Prostate gland (tissue), 2 donors: Measurements from ENCODE around the gene SULF2.

ENCODE experiments used
- POLR2A ChIP-seq: fragments of 450-650 bp; IDR thresholded peaks from one replicate; pipeline ENCODE4 v1.6.1; 2016; ENCODE audit warnings: antibody characterized with exemption, mild to moderate bottlenecking
- POLR2AphosphoS5 ChIP-seq: sonication (generic); formaldehyde crosslinking; IDR thresholded peaks from one replicate; pipeline ENCODE4 v1.6.1; 2017; ENCODE audit warnings: antibody characterized with exemption
- TF ChIP-seq, protein P1 (sequence below), 4 experiments: fragments of 200-600 bp in 2 of 4; fragments of 450-650 bp in 2 of 4; sonication (generic) in 2 of 4; IDR thresholded peaks; 1 replicate in 3 of 4; 2 replicates in 1 of 4; pipeline ENCODE4 v1.5.1; 2016 to 2019; ENCODE audit warnings: antibody characterized with exemption in 4 of 4, mild to moderate bottlenecking in 2 of 4, moderate library complexity in 2 of 4

DNA sequence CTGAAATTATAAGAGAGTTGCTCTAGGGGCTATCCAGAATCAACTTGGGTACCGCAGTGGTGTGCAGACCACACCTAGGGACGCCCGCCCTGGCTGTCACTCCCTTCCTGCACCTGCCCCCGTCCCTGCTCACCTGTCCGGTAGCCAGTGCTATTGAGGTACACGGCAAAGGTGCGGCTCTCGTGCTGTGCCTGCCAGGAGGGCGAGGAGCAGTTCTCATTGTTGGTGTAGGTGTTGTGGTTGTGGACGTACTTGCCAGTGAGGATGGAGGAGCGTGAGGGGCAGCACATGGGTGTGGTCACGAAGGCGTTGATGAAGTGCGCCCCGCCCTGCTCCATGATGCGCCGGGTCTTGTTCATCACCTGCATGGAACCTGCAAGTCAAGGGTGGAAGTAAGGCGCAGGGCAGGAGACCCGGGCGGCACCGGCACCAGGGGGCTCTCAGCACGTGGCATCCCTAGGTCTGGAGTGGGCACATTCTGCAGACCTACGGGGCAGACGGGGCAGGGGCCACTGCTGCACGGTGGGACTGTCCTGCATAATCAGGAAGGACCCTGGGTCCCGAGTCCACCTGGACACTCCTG, 48.6 kb downstream of the SULF2 start:
- TF ChIP-seq, protein P1, sequence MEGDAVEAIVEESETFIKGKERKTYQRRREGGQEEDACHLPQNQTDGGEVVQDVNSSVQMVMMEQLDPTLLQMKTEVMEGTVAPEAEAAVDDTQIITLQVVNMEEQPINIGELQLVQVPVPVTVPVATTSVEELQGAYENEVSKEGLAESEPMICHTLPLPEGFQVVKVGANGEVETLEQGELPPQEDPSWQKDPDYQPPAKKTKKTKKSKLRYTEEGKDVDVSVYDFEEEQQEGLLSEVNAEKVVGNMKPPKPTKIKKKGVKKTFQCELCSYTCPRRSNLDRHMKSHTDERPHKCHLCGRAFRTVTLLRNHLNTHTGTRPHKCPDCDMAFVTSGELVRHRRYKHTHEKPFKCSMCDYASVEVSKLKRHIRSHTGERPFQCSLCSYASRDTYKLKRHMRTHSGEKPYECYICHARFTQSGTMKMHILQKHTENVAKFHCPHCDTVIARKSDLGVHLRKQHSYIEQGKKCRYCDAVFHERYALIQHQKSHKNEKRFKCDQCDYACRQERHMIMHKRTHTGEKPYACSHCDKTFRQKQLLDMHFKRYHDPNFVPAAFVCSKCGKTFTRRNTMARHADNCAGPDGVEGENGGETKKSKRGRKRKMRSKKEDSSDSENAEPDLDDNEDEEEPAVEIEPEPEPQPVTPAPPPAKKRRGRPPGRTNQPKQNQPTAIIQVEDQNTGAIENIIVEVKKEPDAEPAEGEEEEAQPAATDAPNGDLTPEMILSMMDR (IDR thresholded peaks at IDR 0.05) = no peak
- TF ChIP-seq POLR2A (no peak), POLR2AphosphoS5 (no peak)
